ENCODE measurements around the gene HDAC8.

The HDAC8 gene

GRCh38 chrX:72572248-72573157 lies at the start of gene HDAC8:
Gene HDAC8 (minus strand): TSS chrX:72572843. CDS start chrX:72572761, 82 bp downstream.
- no peak for TF ChIP-seq CTCF (IDR thresholded peaks at IDR 0.05)
- Histone ChIP-seq H3K4me3 (peak within 1 kb of the TSS; percentile 78), H3K27ac (peak within 1 kb of the TSS; percentile 63 to 82)
- peak; percentile 74 for DNase-seq (ENCODE audit: low spot score)

- no peak for DNase-seq (ENCODE audit: low spot score)
- Histone ChIP-seq H3K4me3 (no peak overlapping the region), H3K27ac (peak overlapping the region; percentile 68 to 78)
- no peak for TF ChIP-seq CTCF (IDR thresholded peaks at IDR 0.05)
Measured at GRCh38 chrX:72621625-72622485, 49.2 kb upstream of the HDAC8 start.

DNA sequence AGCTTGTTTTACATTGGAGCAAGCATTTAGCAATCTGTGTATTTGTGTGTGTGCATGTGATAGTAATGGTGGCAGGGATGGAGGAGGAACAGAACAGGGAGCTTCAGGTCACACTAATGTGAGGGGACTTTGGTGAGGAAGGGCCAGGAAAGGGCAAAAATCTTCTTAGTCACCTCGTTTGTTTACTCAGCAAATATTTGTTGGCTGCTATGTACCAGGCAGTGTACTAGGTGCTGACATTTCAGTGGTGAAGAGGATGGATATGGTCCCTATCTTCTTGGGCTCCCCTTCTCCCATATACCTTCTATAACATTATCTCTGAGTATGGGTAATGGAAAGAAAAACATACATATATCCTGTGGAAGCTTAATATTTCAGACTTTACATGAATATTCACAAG lies 48.5 kb upstream of the HDAC8 start:
- no peak for DNase-seq (ENCODE audit: low spot score)
- H3K27ac ChIP-seq, result peak overlapping the region; percentile 68 to 78
- no peak for TF ChIP-seq CTCF (IDR thresholded peaks at IDR 0.05)
- H3K4me3 ChIP-seq, result no peak overlapping the region

DNA sequence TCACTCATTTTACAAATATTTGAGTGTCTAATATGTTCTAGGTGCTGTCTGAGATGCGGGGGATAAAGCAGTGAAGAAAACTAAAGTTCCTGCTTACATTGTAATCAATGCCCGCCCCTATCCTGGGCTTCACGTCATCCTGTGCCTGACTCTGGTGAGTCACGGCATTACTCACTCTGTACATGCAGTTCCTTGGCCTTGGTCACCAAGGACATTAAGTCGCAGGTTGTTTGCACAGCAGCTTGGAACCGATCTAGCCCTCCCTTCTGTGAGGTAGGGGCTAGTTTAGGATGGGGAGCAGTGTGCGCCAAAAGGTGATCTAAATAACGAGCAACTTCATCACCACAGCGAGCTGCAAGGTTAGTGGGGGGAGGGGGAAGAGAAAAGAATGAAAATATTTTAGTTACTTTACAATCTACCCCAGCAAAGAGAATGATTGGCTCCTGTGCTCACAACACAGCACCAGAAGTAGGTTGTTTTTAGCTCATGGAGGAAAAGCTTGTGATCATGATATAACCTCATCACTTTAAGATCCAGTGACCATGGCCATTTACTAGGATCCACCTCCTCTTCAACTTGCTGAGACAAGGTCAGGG lies 48.0 kb upstream of the HDAC8 start:
- Histone ChIP-seq H3K4me3 (no peak overlapping the region), H3K27ac (peak overlapping the region; percentile 68 to 78)
- no peak for TF ChIP-seq CTCF (IDR thresholded peaks at IDR 0.05)
- DNase-seq (ENCODE audit: low spot score), result peak; percentile 81

DNA sequence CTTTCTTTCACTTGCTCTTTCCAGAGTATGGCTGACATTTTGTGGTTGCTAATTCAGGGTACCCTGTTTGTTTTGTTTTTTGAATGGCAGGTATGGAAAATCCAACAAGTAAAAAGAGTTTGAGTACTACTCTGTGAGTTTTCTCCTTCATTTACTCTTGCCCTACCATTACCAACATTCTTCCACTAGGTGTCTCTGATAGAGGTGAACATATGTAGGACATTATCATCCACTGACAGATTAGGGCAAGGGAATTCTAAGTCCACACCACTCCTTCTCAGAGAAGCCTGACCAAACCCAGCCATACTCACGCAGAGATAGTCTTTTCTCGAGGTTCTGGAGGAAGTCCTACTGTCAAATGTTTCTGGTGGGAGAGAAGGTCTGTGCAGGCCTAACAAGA lies 36.7 kb upstream of the HDAC8 start:
- Histone ChIP-seq H3K27ac (no peak overlapping the region), H3K4me3 (no peak overlapping the region)
- TF ChIP-seq CTCF (IDR thresholded peaks at IDR 0.05), result no peak
- DNase-seq (ENCODE audit: low spot score), result no peak

DNA sequence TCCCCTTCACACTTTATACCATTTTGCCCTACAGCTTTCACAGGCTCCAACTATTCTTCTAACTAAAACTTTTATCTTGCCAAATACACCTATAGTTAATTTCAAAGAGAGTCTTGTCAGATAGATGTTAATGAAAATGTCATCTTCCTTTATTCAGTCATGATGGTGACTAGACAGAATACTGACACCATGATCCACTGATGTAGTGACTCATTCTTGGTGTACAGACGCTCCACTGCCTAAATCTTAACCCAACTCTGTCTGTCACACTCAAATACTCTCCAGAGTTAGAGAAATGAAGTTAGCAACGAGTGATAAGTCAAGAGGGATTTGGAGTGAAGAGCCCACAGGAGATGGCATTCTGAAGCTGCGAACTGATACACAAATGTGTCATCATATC lies 32.1 kb upstream of the HDAC8 start:
- no peak for TF ChIP-seq CTCF (IDR thresholded peaks at IDR 0.05)
- H3K4me3 ChIP-seq, result no peak overlapping the region
- no peak for DNase-seq (ENCODE audit: low spot score)
- no peak overlapping the region for H3K27ac ChIP-seq
